Neural progenitor cell (in vitro differentiated cells): ENCODE results near the gene FBXL17. TPM values are rescaled to one million over a fixed set of nuclear protein-coding genes. Genes with fewer than 3 reads are reported as not detected.

Experiments
- DNase-seq: peaks from one replicate; pipeline ENCODE4 v3.0.0-alpha.2; 2016; ENCODE audit warnings: low spot score
- H2AFZ ChIP-seq: fragments of 200-600 bp; sonication (generic); replicated peaks from 2 replicates; pipeline ENCODE4 v1.6.1; 2016; ENCODE audit warnings: antibody characterized with exemption
- H3F3A ChIP-seq: fragments of 200-600 bp; sonication (generic); 2 replicates; pipeline ENCODE4 v1.6.1; 2016; ENCODE audit warnings: antibody characterized with exemption, low read depth
- H3K27ac ChIP-seq: fragments of 200-600 bp; sonication (generic); 2 replicates; pipeline ENCODE4 v1.5.1; 2016; ENCODE audit warnings: mild to moderate bottlenecking
- H3K27me3 ChIP-seq: fragments of 200-600 bp; sonication (generic); 2 replicates; pipeline ENCODE4 v1.6.1; 2016; ENCODE audit warnings: mild to moderate bottlenecking, moderate library complexity
- H3K36me3 ChIP-seq: fragments of 200-600 bp; sonication (generic); 2 replicates; pipeline ENCODE4 v1.5.1; 2016
- H3K4me1 ChIP-seq: fragments of 200-600 bp; sonication (generic); 2 replicates; pipeline ENCODE4 v1.6.1; 2016; ENCODE audit warnings: mixed run types
- H3K4me2 ChIP-seq: fragments of 200-600 bp; sonication (generic); 2 replicates; pipeline ENCODE4 v1.6.1; 2016
- H3K4me3 ChIP-seq: fragments of 200-600 bp; sonication (generic); 2 replicates; pipeline ENCODE4 v1.5.1; 2016
- H3K79me2 ChIP-seq: fragments of 200-600 bp; sonication (generic); 2 replicates; pipeline ENCODE4 v1.6.1; 2016; ENCODE audit warnings: low read depth
- H3K9ac ChIP-seq: fragments of 200-600 bp; sonication (generic); 2 replicates; pipeline ENCODE4 v1.6.1; 2016
- H3K9me3 ChIP-seq: fragments of 200-600 bp; sonication (generic); 2 replicates; pipeline ENCODE4 v1.5.1; 2016; ENCODE audit warnings: low read depth
- H4K20me1 ChIP-seq: fragments of 200-600 bp; sonication (generic); 2 replicates; pipeline ENCODE4 v1.6.1; 2016; ENCODE audit warnings: low read depth
- H3K27ac Mint-ChIP-seq: 3 replicates; pipeline ENCODE4 v1.8.0; 2021; ENCODE audit warnings: mixed read lengths
- H3K27me3 Mint-ChIP-seq: 2 replicates; pipeline ENCODE4 v1.8.0; 2022; ENCODE audit warnings: low read depth, mild to moderate bottlenecking, inconsistent platforms, moderate library complexity, mixed read lengths; ENCODE audit not compliant: insufficient read depth
- H3K36me3 Mint-ChIP-seq: 3 replicates; pipeline ENCODE4 v1.8.0; 2021; ENCODE audit warnings: mixed read lengths
- H3K4me1 Mint-ChIP-seq: 3 replicates; pipeline ENCODE4 v1.8.0; 2021; ENCODE audit warnings: mixed read lengths
- H3K4me3 Mint-ChIP-seq: 3 replicates; pipeline ENCODE4 v1.8.0; 2021; ENCODE audit warnings: mild to moderate bottlenecking, moderate library complexity, mixed read lengths
- H3K9me3 Mint-ChIP-seq: 3 replicates; pipeline ENCODE4 v1.8.0; 2020; ENCODE audit warnings: mixed read lengths
- EZH2 ChIP-seq: fragments of 200-600 bp; sonication (generic); IDR thresholded peaks from 2 replicates; pipeline ENCODE4 v1.6.1; 2017; ENCODE audit warnings: antibody characterized with exemption, mild to moderate bottlenecking, moderate library complexity
- EZH2phosphoT487 ChIP-seq: fragments of 200-600 bp; sonication (generic); IDR thresholded peaks from 2 replicates; pipeline ENCODE4 v1.6.1; 2017; ENCODE audit warnings: antibody characterized with exemption
- total RNA-seq: library from RNA; depleted of rRNA; stranded (reverse); fragments of >200 nt; gene quantifications from 2 replicates; pipeline ENCODE4 v1.2.3, GENCODE V29; 2015; ENCODE audit warnings: low replicate concordance
- TF ChIP-seq, protein P1 (sequence below): fragments of 200-600 bp; sonication (generic); IDR thresholded peaks from 2 replicates; pipeline ENCODE4 v1.5.1; 2017; ENCODE audit warnings: antibody characterized with exemption, mild to moderate bottlenecking

FBXL17 gene
- total RNA-seq, 1 donor from 2014 or later: 7.6 TPM

- Histone ChIP-seq H3K4me1 (no peaks in the 10 kb centered on the region), H3K27ac (no peak overlapping the region), H3K4me2 (no peak overlapping the region), H3K79me2 (peaks cover 39% of the 10 kb centered on the region), H3K9ac (no peak overlapping the region), H2AFZ (no peak overlapping the region), H3K36me3 (no peaks in the 10 kb centered on the region), H3F3A (no peaks in the 10 kb centered on the region), H4K20me1 (no peaks in the 10 kb centered on the region), H3K27me3 (no peaks in the 10 kb centered on the region), H3K4me3 (no peak overlapping the region), H3K9me3 (peaks cover 21% of the 10 kb centered on the region)
- DNase-seq: no peak
- no peak overlapping the region for H3K4me3 Mint-ChIP-seq
- TF ChIP-seq EZH2phosphoT487 (no peak), EZH2 (no peak)
- TF ChIP-seq, protein P1, sequence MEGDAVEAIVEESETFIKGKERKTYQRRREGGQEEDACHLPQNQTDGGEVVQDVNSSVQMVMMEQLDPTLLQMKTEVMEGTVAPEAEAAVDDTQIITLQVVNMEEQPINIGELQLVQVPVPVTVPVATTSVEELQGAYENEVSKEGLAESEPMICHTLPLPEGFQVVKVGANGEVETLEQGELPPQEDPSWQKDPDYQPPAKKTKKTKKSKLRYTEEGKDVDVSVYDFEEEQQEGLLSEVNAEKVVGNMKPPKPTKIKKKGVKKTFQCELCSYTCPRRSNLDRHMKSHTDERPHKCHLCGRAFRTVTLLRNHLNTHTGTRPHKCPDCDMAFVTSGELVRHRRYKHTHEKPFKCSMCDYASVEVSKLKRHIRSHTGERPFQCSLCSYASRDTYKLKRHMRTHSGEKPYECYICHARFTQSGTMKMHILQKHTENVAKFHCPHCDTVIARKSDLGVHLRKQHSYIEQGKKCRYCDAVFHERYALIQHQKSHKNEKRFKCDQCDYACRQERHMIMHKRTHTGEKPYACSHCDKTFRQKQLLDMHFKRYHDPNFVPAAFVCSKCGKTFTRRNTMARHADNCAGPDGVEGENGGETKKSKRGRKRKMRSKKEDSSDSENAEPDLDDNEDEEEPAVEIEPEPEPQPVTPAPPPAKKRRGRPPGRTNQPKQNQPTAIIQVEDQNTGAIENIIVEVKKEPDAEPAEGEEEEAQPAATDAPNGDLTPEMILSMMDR: no peak
- peaks cover under 1% of the 10 kb centered on the region for H3K4me1 Mint-ChIP-seq
- peaks cover 2% of the 10 kb centered on the region for H3K27me3 Mint-ChIP-seq
- H3K36me3 Mint-ChIP-seq: peaks cover 36% of the 10 kb centered on the region
- H3K9me3 Mint-ChIP-seq: peaks cover 55% of the 10 kb centered on the region
- H3K27ac Mint-ChIP-seq: no peak overlapping the region
Measured at GRCh38 chr5:108373426-108373825, 8.5 kb downstream of the FBXL17 start.

GRCh38 chr5:108372369-108372768, 9.5 kb downstream of the FBXL17 start:
- no peak for DNase-seq
- H3K27me3 ChIP-seq: no peaks in the 10 kb centered on the region
- no peak overlapping the region for H2AFZ ChIP-seq
- H3K4me3 Mint-ChIP-seq: no peak overlapping the region
- H3K36me3 ChIP-seq: no peaks in the 10 kb centered on the region
- TF ChIP-seq EZH2phosphoT487 (no peak), EZH2 (no peak)
- TF ChIP-seq, protein P1: no peak
- peaks cover 3% of the 10 kb centered on the region for H3K4me1 ChIP-seq
- H3K27ac ChIP-seq: no peak overlapping the region
- H3K27ac Mint-ChIP-seq: no peak overlapping the region
- H3K9ac ChIP-seq: no peak overlapping the region
- H3K4me1 Mint-ChIP-seq: peaks cover 4% of the 10 kb centered on the region
- H3K9me3 ChIP-seq: peaks cover 21% of the 10 kb centered on the region
- no peaks in the 10 kb centered on the region for H4K20me1 ChIP-seq
- H3F3A ChIP-seq: no peaks in the 10 kb centered on the region
- no peak overlapping the region for H3K4me2 ChIP-seq
- peaks cover 53% of the 10 kb centered on the region for H3K9me3 Mint-ChIP-seq
- peaks cover 33% of the 10 kb centered on the region for H3K79me2 ChIP-seq
- H3K4me3 ChIP-seq: no peak overlapping the region
- peaks cover 31% of the 10 kb centered on the region for H3K36me3 Mint-ChIP-seq
- H3K27me3 Mint-ChIP-seq: peaks cover 2% of the 10 kb centered on the region

DNA sequence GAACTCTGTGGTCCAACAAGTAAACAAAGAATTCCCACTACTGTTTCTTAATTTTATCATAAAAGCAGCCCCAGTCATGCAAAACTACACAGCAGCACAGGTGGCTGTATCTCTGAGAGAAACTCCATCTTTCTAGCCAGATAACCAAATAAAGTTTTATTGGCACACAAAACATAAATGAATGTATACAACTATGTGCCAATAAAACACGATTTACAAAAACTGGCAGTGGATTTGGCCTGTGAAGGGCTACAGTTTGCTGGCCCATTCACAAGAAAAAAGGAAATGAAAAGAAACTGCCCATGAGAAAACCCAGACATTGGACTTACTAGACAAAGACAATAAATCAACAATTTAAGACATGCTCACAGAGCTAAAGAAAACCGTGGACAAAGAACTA, 10.6 kb downstream of the FBXL17 start:
- DNase-seq: no peak
- no peak overlapping the region for H3K27ac ChIP-seq
- peaks cover 2% of the 10 kb centered on the region for H3K27me3 Mint-ChIP-seq
- TF ChIP-seq, protein P1: no peak
- no peak for TF ChIP-seq EZH2phosphoT487
- no peak for TF ChIP-seq EZH2
- peaks cover 21% of the 10 kb centered on the region for H3K9me3 ChIP-seq
- H2AFZ ChIP-seq: no peak overlapping the region
- peaks cover 28% of the 10 kb centered on the region for H3K36me3 Mint-ChIP-seq
- H3K36me3 ChIP-seq: no peaks in the 10 kb centered on the region
- no peak overlapping the region for H3K4me2 ChIP-seq
- H3F3A ChIP-seq: no peaks in the 10 kb centered on the region
- no peak overlapping the region for H3K4me3 Mint-ChIP-seq
- H3K4me1 ChIP-seq: peaks cover 3% of the 10 kb centered on the region
- peaks cover 4% of the 10 kb centered on the region for H3K4me1 Mint-ChIP-seq
- peaks cover 48% of the 10 kb centered on the region for H3K9me3 Mint-ChIP-seq
- no peak overlapping the region for H3K27ac Mint-ChIP-seq
- H3K79me2 ChIP-seq: peaks cover 32% of the 10 kb centered on the region
- H3K4me3 ChIP-seq: no peak overlapping the region
- H4K20me1 ChIP-seq: no peaks in the 10 kb centered on the region
- H3K9ac ChIP-seq: no peak overlapping the region
- no peaks in the 10 kb centered on the region for H3K27me3 ChIP-seq
